Heart right ventricle (tissue), 16 donors: Measurements from ENCODE around the gene SPATA25. TPM values are rescaled to one million over a fixed set of nuclear protein-coding genes. Genes with fewer than 3 reads are reported as not detected.

Experiments used
- ATAC-seq, 8 donors: fragments of 200-7000 bp; cut with Tn5 transposase; one replicate each; pipeline ENCODE4 v1.9.1; 2020; ENCODE audit warnings: mild to moderate bottlenecking in 8 of 8, moderate library complexity in 8 of 8, moderate number of reproducible peaks in 1 of 8
- DNase-seq, 2 donors: peaks; one replicate each; pipeline ENCODE4 v3.0.0-alpha.2; 2020
- H3K27ac ChIP-seq, 10 donors: fragments of 200-600 bp; sonication (generic) in 2 of 10; one replicate each; pipeline versions ENCODE4 v1.5.0 to v1.8.0; 2020 to 2022; ENCODE audit warnings: mild to moderate bottlenecking in 3 of 10
- H3K27me3 ChIP-seq, 7 donors: fragments of 200-600 bp; one replicate each; pipeline ENCODE4 v1.8.0; 2021 to 2022; ENCODE audit warnings: mild to moderate bottlenecking in 2 of 7
- H3K36me3 ChIP-seq, 9 donors: fragments of 200-600 bp; sonication (generic) in 1 of 9; one replicate each; pipeline versions ENCODE4 v1.5.0 to v1.8.0; 2020 to 2022; ENCODE audit warnings: mild to moderate bottlenecking in 2 of 9
- H3K4me1 ChIP-seq, 9 donors: fragments of 200-600 bp; sonication (generic) in 1 of 9; one replicate each; pipeline versions ENCODE4 v1.5.0 to v1.8.0; 2020 to 2022; ENCODE audit warnings: mild to moderate bottlenecking in 4 of 9
- H3K4me3 ChIP-seq, 10 donors: fragments of 200-600 bp; sonication (generic) in 2 of 10; one replicate each; pipeline versions ENCODE4 v1.5.0 to v1.8.0; 2020 to 2022; ENCODE audit warnings: mild to moderate bottlenecking in 7 of 10, moderate library complexity in 2 of 10
- H3K9me3 ChIP-seq, 11 donors: fragments of 200-600 bp in 10 of 11; sonication (generic) in 2 of 11; one replicate each; pipeline versions ENCODE4 v1.5.0 to v1.8.0; 2013 to 2022; ENCODE audit warnings: mild to moderate bottlenecking in 2 of 11, control low read depth in 1 of 11, moderate library complexity in 1 of 11
- CTCF ChIP-seq, 9 donors: fragments of 200-600 bp; sonication (generic) in 2 of 9; IDR thresholded peaks; one replicate each; pipeline versions ENCODE4 v1.5.0 to v1.8.0; 2021 to 2022; ENCODE audit warnings: antibody characterized with exemption in 9 of 9, mild to moderate bottlenecking in 5 of 9, moderate library complexity in 1 of 9
- WGBS, 2 donors: extraction: QIAGEN DNeasy Blood & Tissue Kit; methylation state at CpG; one replicate each; pipeline ENCODE4 v1.1.7; 2013; ENCODE audit warnings: inconsistent platforms in 1 of 2; 5-methylcytosine and 5-hydroxymethylcytosine counted together
- intact Hi-C, 10 donors: fragments of 100-400 bp; cut with DNase I; formaldehyde crosslinking; loops; one replicate each; pipeline versions ENCODE4 v1.11.1 to v1.14.2; 2022
- polyA plus RNA-seq, 2 donors: library from polyadenylated mRNA; stranded (reverse); fragments of 200-250 nt; gene quantifications; one replicate each; pipeline ENCODE4 v1.2.3, GENCODE V29; 2013
- total RNA-seq, 10 donors: library from RNA; stranded (reverse); fragmentation: NEBNext Ultra II Directional in 3 of 10; extraction: Animal tissue kit (Norgen Biotek cat#: 25700) in 3 of 10; gene quantifications; one replicate each; pipeline versions ENCODE4 v1.2.1 to v1.2.4, GENCODE V29; 2021 to 2023
- donor health status: Arrhythmogenic right ventricular cardiomyopathy.
- donor health status: ischemic (EF 13 %, LVEDD 7.1; RV severe dilation, severe dysfunction).
- donor health status: healthy with polysubstance abuse.
- donor health status: DM: no; HTN: yes; CAD: no.
- donor health status: DM: no; HTN: no; CAD: no.
- donor health status: ischemic (EF 25% LVEDD 6.9; RV normal size, moderate dysfunction).
- donor health status: ischemic (EF 25% LVEDD 5.7; RV mildly dilated, moderate dysfunction).
- donor health status: healthy.
- donor health status: DM: yes; HTN: yes; CAD: no.
- donor health status: Ischemic cardiomyopathy.
- donor health status: ischemic (EF 35%, LVEDD 5.7; RV mildly dilated, moderate dysfunction).
- donor health status: nonischemic (EF 11% LVEDD 7.7; RV severe dilation, severe dysfunction).
- donor health status: DM: yes; HTN: yes; CAD: no.
- donor health status: PGD.
- donor health status: ischemic (EF 29% LVEDD 5.4; RV normal size, mild dysfunction).
- donor health status: nonischemic (EF 23%, LVEDD 6.1; RV moderate dilation, normal function).

SPATA25 gene
- total and polyA plus RNA-seq, 12 donors = 0.65 to 4.3 (median 2.0) TPM

- TF ChIP-seq CTCF (IDR thresholded peaks at IDR 0.05) = no peak
- Histone ChIP-seq H3K27ac (no peak overlapping the region), H3K36me3 (peaks cover 0 to 35% (median 14%) of the 10 kb centered on the region in 9 donors), H3K4me3 (no peak overlapping the region), H3K27me3 (no peaks in the 10 kb centered on the region), H3K4me1 (no peaks in the 10 kb centered on the region), H3K9me3 (no peaks in the 10 kb centered on the region)
- intact Hi-C loops = no loop called here
- DNase-seq (no peak), ATAC-seq (no peak)
- 45 to 48% methylated on average over 1 of the region's 1 CpG for WGBS, 2 donors
Measured at GRCh38 chr20:45873409-45874103, 13.9 kb downstream of the SPATA25 start.

- WGBS, 2 donors = 92 to 93% methylated on average over 4 of the region's 4 CpGs
- no peak for ATAC-seq
- H3K27me3 ChIP-seq = no peaks in the 10 kb centered on the region
- H3K36me3 ChIP-seq = peaks cover 0 to 26% (median 9%) of the 10 kb centered on the region in 9 donors
- H3K27ac ChIP-seq = no peak overlapping the region
- H3K4me1 ChIP-seq = no peaks in the 10 kb centered on the region
- DNase-seq = no peak
- intact Hi-C loops = no loop called here
- no peak for TF ChIP-seq CTCF (IDR thresholded peaks at IDR 0.05)
- H3K4me3 ChIP-seq = no peak overlapping the region
- H3K9me3 ChIP-seq = no peaks in the 10 kb centered on the region
Measured at GRCh38 chr20:45872626-45873025, 14.8 kb downstream of the SPATA25 start.

- Histone ChIP-seq H3K27ac (no peak overlapping the region), H3K4me1 (no peaks in the 10 kb centered on the region), H3K9me3 (no peaks in the 10 kb centered on the region), H3K36me3 (peaks cover 0 to 8% (median 0%) of the 10 kb centered on the region in 9 donors), H3K4me3 (no peak overlapping the region), H3K27me3 (no peaks in the 10 kb centered on the region)
- ATAC-seq = no peak
- TF ChIP-seq CTCF (IDR thresholded peaks at IDR 0.05) = no peak
- no peak for DNase-seq
- intact Hi-C loops = no loop called here
Measured at GRCh38 chr20:45867819-45868176, 19.6 kb downstream of the SPATA25 start.

- H3K27ac ChIP-seq = no peak overlapping the region
Measured at GRCh38 chr20:45867136-45867818, 20.1 kb downstream of the SPATA25 start.

More at GRCh38 chr20:45867136-45867818, 20.1 kb downstream of the SPATA25 start:
- Histone ChIP-seq H3K36me3 (peaks cover 0 to 3% (median 0%) of the 10 kb centered on the region in 9 donors), H3K4me1 (no peaks in the 10 kb centered on the region), H3K27me3 (no peaks in the 10 kb centered on the region), H3K9me3 (no peaks in the 10 kb centered on the region), H3K4me3 (no peak overlapping the region)
- ATAC-seq = no peak
- TF ChIP-seq CTCF (IDR thresholded peaks at IDR 0.05) = no peak
- intact Hi-C loops = no loop called here
- DNase-seq = no peak
- WGBS, 2 donors = 92 to 96% methylated on average over 6 of the region's 6 CpGs
